Epithelial cell of proximal tubule (primary cell): ENCODE data around the gene LRRC38. TPM values are rescaled to one million over a fixed set of nuclear protein-coding genes. Genes with fewer than 3 reads are reported as not detected.
A peak's percentile ranks its signal among the peaks of the same experiment; 100 is the strongest.

Source experiments
- DNase-seq: peaks from one replicate; pipeline ENCODE4 v3.0.0-alpha.2; 2011; ENCODE audit warnings: low read depth
- H3K4me3 ChIP-seq: 2 replicates; pipeline ENCODE4 v1.5.1; 2011; ENCODE audit warnings: low read depth, mild to moderate bottlenecking, low read length
- CTCF ChIP-seq: conservative IDR thresholded peaks from 2 replicates; pipeline ENCODE4 v1.5.1; 2012; ENCODE audit warnings: low read depth, mild to moderate bottlenecking, low read length
- total RNA-seq: library from RNA; depleted of rRNA; stranded (reverse); fragments of >200 nt; gene quantifications from 2 replicates; pipeline ENCODE4 v1.2.3, GENCODE V29; 2015

The LRRC38 gene
- total RNA-seq, 1 donor from 2014 or later: not detected

- no peak for TF ChIP-seq CTCF
- H3K4me3 ChIP-seq: no peak overlapping the region
Measured at GRCh38 chr1:13549021-13549420, 35.2 kb upstream of the LRRC38 start.

GRCh38 chr1:13548281-13548680, 34.5 kb upstream of the LRRC38 start:
- H3K4me3 ChIP-seq: no peak overlapping the region
- DNase-seq: no peak
- no peak for TF ChIP-seq CTCF

More at GRCh38 chr1:13549021-13549420, 35.2 kb upstream of the LRRC38 start:
- DNase-seq: no peak

- no peak for TF ChIP-seq CTCF
- no peak for DNase-seq
- no peak overlapping the region for H3K4me3 ChIP-seq
Measured at GRCh38 chr1:13546791-13547190, 33.0 kb upstream of the LRRC38 start.

GRCh38 chr1:13544221-13544556, 30.4 kb upstream of the LRRC38 start:
- DNase-seq: no peak
- no peak overlapping the region for H3K4me3 ChIP-seq
- no peak for TF ChIP-seq CTCF

- no peak for DNase-seq
Measured at GRCh38 chr1:13543451-13544220, 29.8 kb upstream of the LRRC38 start.

GRCh38 chr1:13541435-13542215, 27.8 kb upstream of the LRRC38 start:
- DNase-seq: no peak
- no peak for TF ChIP-seq CTCF
- no peak overlapping the region for H3K4me3 ChIP-seq

More at GRCh38 chr1:13543451-13544220, 29.8 kb upstream of the LRRC38 start:
- peak; percentile 53 for TF ChIP-seq CTCF
- no peak overlapping the region for H3K4me3 ChIP-seq
